ENCODE measurements around the gene ZNF497. TPM values are rescaled to one million over a fixed set of nuclear protein-coding genes. Genes with fewer than 3 reads are reported as not detected.

ZNF497 gene
- polyA plus RNA-seq, 1 experiment: 0.06 TPM

- Histone ChIP-seq H3K9me3 (ENCODE audit: control insufficient read depth, insufficient read depth, low read length) (no peaks in the 10 kb centered on the region; the same call in 1 of the 2 replicates), H3K27me3 (ENCODE audit: control insufficient read depth, insufficient read depth, low read length) (no peaks in the 10 kb centered on the region), H3K4me3 (ENCODE audit: low read depth, low read length) (peak overlapping the region; percentile 96), H3K27ac (ENCODE audit: low read depth, low read length) (peak overlapping the region; percentile 39)
- ChIA-PET CTCF (no interaction called here), POLR2A (interaction anchor here (0.7 to 1.5 kb wide), 7 partner anchors 21 to 217 kb away, joined by 3 to 9 read pairs (median 4); partner anchors contain the start of genes ERVK3-1, TRIM28, ZBTB45 and ZNF497)
- no peak for TF ChIP-seq CTCF (IDR thresholded peaks at IDR 0.05; ENCODE audit: low read depth, low read length)
- no peak for DNase-seq (ENCODE audit: low read depth, low spot score)
These were observed 36.0 kb downstream of the ZNF497 start for GRCh38 chr19:58326501-58326913.

- no peak overlapping the region for H3K27ac ChIP-seq (ENCODE audit: low read depth, low read length)
- no peaks in the 10 kb centered on the region for H3K27me3 ChIP-seq (ENCODE audit: control insufficient read depth, insufficient read depth, low read length)
- POLR2A ChIA-PET: interaction anchor here (0.8 to 1.5 kb wide), 2 partner anchors 20 to 37 kb away, joined by 3 to 7 read pairs; partner anchors contain the start of genes ERVK3-1 and ZNF497
- CTCF ChIA-PET: no interaction called here
- DNase-seq (ENCODE audit: low read depth, low spot score): no peak
- H3K4me3 ChIP-seq (ENCODE audit: low read depth, low read length): peak overlapping the region; percentile 96
- no peaks in the 10 kb centered on the region; the same call in 1 of the 2 replicates for H3K9me3 ChIP-seq (ENCODE audit: control insufficient read depth, insufficient read depth, low read length)
- no peak for TF ChIP-seq CTCF (IDR thresholded peaks at IDR 0.05; ENCODE audit: low read depth, low read length)
These were observed 37.1 kb downstream of the ZNF497 start for GRCh38 chr19:58325311-58326022.

GRCh38 chr19:58319241-58319640 is 43.3 kb downstream of the ZNF497 start:
- POLR2A ChIA-PET: no interaction called here
- Histone ChIP-seq H3K4me3 (ENCODE audit: low read depth, low read length) (no peak overlapping the region), H3K27ac (ENCODE audit: low read depth, low read length) (no peak overlapping the region), H3K9me3 (ENCODE audit: control insufficient read depth, insufficient read depth, low read length) (no peaks in the 10 kb centered on the region), H3K27me3 (ENCODE audit: control insufficient read depth, insufficient read depth, low read length) (no peaks in the 10 kb centered on the region)
- CTCF ChIA-PET: no interaction called here
- no peak for TF ChIP-seq CTCF (IDR thresholded peaks at IDR 0.05; ENCODE audit: low read depth, low read length)
- no peak for DNase-seq (ENCODE audit: low read depth, low spot score)

- Histone ChIP-seq H3K27me3 (ENCODE audit: control insufficient read depth, insufficient read depth, low read length) (no peaks in the 10 kb centered on the region), H3K27ac (ENCODE audit: low read depth, low read length) (no peak overlapping the region), H3K4me3 (ENCODE audit: low read depth, low read length) (no peak overlapping the region), H3K9me3 (ENCODE audit: control insufficient read depth, insufficient read depth, low read length) (no peaks in the 10 kb centered on the region; the same call in 1 of the 2 replicates)
- ChIA-PET CTCF (interaction anchor here (0.6 kb wide), 1 partner anchor 45 kb away, joined by 4 read pairs; no protein-coding TSS in a partner anchor), POLR2A (no interaction called here)
- DNase-seq (ENCODE audit: low read depth, low spot score): no peak
- TF ChIP-seq CTCF (IDR thresholded peaks at IDR 0.05; ENCODE audit: low read depth, low read length): no peak
These were observed 44.3 kb downstream of the ZNF497 start for GRCh38 chr19:58318297-58318696.

- no peak for TF ChIP-seq CTCF (IDR thresholded peaks at IDR 0.05; ENCODE audit: low read depth, low read length)
- Histone ChIP-seq H3K27me3 (ENCODE audit: control insufficient read depth, insufficient read depth, low read length) (no peaks in the 10 kb centered on the region), H3K27ac (ENCODE audit: low read depth, low read length) (no peak overlapping the region), H3K9me3 (ENCODE audit: control insufficient read depth, insufficient read depth, low read length) (no peaks in the 10 kb centered on the region; the same call in 1 of the 2 replicates), H3K4me3 (ENCODE audit: low read depth, low read length) (no peak overlapping the region)
- ChIA-PET POLR2A (no interaction called here), CTCF (interaction anchor here (1.2 kb wide), 1 partner anchor 13 kb away, joined by 4 read pairs; no protein-coding TSS in a partner anchor)
- DNase-seq (ENCODE audit: low read depth, low spot score): no peak
These were observed 45.0 kb downstream of the ZNF497 start for GRCh38 chr19:58317476-58318072.

All from AG04450 (cell line).